Posterior vena cava (tissue), 2 donors: ENCODE measurements around the gene ADAMTS9. TPM values are rescaled to one million over a fixed set of nuclear protein-coding genes. Genes with fewer than 3 reads are reported as not detected.
"Not testable (repeated sequence)": the region's sequence is repeated elsewhere in the genome, so short reads cannot be mapped to it uniquely, and the experiment has no call there.

Experiments used
- DNase-seq: peaks from one replicate; pipeline ENCODE4 v3.0.0-alpha.2; 2020; ENCODE audit warnings: low spot score
- intact Hi-C, 2 donors: fragments of 100-400 bp; cut with DNase I; formaldehyde crosslinking; loops; one replicate each; pipeline versions ENCODE4 v1.14.1 to v1.14.2; 2022 to 2023
- total RNA-seq, 2 donors: library from RNA; stranded (reverse); fragmentation: NEBNext Ultra II Directional; extraction: Animal tissue kit (Norgen Biotek cat#: 25700); gene quantifications; one replicate each; pipeline ENCODE4 v1.2.1, GENCODE V29; 2021
- donor health status: DM: yes; HTN: yes; CAD: no.
- donor health status: DM: yes; HTN: yes; CAD: no.

Gene ADAMTS9
- total RNA-seq, 2 donors from 2014 or later = 82.8 to 105 TPM

DNA sequence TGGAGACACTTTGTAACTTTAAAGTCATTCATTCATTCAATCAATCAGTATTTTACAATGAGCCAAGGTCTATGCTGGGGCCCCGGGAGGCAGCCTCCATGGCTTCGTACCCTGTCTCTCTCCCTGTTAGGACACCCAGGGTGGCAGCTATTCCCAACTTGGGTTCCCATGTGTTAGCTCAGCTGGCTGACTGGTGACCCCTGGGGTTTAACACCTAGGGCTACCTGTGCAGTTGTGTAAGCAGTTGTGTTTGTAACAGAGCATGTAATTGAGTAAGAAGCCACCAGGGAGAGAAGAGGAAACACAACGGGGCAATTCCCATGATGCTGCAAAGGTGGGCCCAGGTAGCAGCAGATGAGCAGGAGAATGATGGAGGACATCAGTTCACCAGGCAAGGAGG is 132.4 kb downstream of the ADAMTS9 start:
- DNase-seq = no peak
- intact Hi-C loops = no loop called here

DNA sequence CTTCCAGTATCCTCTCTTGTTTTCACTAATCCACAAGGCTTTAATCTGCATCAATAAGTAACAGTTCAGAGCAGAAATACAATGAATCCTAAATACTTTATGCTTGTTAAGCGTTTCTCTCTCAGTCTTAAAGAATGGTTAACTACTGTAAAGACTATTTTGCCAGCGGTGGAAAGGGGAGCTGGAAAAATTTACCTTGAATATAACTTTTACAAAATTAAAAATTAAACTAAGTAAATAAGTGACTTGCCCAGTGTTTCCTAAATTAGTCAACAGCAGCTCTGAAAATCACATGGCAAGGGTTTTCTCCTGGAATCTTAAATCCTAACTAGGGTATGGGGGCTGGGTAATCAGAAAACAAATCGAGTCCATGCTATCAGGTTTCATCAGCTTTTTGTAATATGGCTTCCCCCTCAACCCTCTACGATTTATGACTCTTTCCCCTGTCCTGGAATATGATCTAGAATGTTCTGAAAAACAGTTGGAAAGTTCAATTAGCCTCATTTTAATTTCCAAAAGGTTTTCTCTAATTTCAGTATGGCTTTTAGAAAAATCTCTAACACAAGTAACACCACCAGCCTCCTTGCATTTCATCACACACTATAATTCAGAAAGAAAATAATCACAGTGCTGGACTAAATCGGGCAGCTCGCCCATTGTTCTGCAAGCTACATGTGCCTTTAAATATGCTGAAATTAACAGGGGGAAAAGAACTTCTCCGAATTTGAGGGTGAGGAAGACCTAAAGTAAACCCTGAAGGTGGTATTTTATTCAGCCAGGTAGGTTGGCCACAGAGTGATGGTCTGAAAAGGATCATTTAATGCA is 133.5 kb downstream of the ADAMTS9 start:
- intact Hi-C loops = no loop called here
- DNase-seq = no peak

DNA sequence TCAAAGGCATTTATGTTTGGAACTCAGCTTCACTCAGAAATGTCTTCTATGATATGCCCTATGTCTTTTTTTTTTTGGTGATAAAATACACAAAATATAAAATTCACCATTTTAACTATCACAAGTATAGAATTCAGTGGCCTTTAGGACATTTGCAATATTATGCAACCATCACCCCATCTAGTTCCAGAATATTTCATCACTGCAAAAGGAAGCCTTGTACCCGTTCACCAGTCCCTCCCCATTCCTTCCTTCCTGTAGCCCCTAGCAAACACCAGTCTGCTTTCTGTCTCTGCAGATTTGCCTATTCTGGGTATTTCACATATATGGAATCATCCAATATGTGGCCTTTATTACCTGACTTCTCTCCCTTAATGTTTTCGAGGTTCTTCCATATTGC is 134.8 kb downstream of the ADAMTS9 start:
- DNase-seq = no peak
- intact Hi-C loops = no loop called here

DNA sequence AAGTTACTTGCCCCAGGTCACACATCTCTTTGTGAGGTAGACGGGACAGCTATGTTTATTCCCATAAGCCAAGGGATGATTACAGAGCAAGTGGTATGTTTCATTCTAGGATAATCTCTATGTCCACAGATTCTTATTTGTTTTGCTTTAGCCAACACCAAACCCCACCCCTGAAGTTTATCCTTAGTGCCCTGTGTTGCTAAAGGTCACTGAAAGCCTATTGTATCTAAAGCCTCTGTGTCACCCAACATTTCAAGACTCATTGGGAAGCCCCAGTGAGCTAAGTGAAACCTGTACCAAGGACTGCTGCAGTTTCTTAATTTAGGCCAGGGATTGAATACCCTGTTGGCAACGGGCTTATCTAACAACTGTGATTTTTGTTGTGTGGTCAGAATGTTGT is 135.6 kb downstream of the ADAMTS9 start:
- no peak for DNase-seq
- intact Hi-C loops = no loop called here

DNA sequence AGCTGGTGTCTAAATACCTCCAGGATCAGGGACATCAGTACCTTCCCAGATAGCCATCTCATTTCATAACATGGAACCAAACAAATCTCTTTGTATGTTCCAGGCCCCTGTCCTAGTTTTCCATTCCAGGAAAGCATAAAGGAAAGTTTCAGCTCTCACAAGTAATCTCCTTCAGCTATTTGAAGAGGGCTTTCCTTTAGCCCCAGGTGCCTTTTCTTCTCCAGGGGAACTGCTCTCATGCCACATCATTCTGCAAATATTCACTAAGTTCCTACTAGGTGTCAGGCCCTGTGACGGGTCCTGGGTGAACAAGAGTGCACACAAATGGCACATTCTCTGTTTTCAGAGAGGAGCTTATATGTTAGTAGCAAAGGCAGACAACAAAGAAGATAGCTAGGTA is 136.1 kb downstream of the ADAMTS9 start:
- DNase-seq = no peak
- intact Hi-C loops = no loop called here

DNA sequence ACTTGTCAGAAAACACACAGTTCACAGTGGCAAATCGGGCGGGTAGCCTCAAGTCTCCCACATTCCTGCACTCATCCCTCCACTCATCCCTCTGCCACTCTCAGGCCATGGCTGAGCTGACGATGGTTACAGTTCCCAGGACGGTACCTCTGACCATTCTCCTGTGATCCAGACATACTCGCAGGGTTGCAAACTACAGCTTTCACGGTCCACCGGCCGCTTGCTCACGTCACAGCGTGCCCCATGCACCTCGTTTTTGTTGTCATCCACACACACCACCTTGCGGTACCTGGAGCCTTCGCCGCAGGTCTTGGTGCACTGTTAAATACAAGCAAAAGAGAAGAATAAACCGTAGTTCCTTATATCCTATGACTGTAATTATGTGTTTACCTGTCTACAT is 137.1 kb downstream of the ADAMTS9 start:
- intact Hi-C loops = no loop called here

DNA sequence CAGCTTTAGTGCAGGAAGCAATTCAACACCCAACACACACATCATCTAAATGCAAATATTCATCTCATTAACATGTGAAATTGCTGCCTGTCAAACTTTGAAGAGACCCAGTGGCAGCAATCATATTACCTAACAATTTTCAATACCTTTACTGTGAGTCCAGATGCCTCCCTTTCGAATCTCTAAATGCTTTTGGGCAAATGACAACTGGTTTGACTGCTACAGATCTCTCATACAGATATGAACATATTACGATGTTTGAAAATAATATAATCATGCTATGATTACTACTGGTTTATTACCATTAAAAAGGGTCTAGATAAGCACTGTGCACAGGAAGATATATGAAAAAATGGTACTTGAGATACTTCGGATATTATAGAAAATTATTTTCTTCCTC is 137.9 kb downstream of the ADAMTS9 start:
- no peak for DNase-seq
- intact Hi-C loops = no loop called here

More for the DNA sequence above, 137.1 kb downstream of the ADAMTS9 start:
- DNase-seq = no peak

DNA sequence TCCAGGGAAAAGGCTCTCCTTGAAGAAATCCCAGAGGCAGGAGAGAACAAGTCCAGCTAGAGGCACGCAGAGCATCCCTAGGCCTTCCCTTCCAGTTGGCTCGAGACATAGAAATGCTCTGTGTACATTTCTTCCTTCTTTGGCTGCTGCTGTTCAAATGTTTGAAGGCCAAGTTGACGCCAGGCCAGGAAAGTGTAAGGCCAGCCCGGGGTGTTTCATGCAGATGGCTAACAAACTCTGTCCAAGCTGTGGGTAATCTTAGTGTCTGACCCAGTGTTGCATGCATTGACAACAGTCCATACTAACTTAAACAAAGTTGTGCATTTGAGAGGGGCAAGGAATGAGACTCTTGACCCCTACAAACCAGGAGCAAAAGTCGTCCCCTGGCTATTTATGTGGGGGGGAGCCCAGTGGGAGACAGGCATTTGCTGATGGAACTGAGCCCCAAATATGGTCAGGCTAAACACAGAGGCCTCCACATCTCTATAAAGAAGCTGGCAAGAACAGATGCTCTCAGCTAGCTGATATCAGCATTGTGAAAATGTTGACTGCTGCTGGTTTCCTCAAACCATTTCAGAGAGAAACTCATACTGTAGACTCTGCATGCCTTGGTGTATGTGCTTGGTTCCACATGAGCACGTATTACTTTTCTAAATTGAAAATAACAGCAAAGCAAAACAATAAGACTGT is 139.5 kb downstream of the ADAMTS9 start:
- intact Hi-C loops = no loop called here
- no peak for DNase-seq

DNA sequence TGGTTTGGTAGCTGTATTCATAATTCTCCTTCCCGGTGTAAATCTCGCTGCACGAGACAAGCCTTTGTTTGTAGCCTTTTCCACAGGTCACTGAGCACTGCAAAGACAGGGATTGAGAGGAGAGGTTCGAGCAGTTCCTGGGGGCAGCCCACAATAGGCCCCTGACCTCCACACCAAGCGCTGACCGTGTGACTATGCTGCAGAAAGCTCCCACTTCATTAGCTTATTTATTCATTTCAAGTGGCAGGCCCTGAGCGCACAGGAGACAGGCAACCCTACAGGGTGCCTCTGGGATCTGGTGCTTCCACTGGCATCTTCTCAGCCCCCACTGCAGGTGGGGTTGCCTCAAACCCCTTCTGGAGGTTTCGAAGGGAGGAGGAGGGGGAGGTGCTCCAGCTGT is 140.9 kb downstream of the ADAMTS9 start:
- DNase-seq = no peak
- intact Hi-C loops = no loop called here

DNA sequence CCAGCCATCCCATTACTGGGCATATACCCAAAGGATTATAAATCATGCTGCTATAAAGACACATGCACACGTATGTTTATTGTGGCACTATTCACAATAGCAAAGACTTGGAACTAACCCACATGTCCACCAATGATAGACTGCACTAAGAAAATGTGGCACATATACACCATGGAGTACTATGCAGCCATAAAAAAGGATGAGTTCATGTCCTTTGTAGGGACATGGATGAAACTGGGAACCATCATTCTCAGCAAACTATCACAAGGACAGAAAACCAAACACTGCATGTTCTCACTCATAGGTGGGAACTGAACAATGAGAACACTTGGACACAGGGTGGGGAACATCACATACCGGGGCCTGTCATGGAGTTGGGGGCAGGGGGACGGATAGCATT is 142.6 kb downstream of the ADAMTS9 start:
- DNase-seq, intact Hi-C loops: not testable (repeated sequence)

DNA sequence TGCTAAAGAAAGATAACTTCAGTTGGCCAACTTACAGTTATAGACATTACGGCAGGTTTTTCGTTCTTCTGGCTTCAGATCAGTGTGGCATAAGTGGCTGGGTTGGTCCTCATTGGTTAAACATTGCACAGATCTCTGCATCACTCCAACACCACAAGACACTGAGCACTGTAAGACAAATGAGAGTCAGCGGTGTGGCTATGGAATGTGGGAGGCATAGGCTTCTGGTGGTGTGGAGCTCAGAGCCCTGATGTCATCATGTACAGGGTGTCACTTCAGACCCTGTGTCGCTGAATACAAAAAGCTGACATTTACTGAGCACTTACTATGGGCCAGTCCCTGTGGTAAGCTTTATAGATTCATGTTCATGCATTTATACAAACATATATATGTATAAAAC is 146.0 kb downstream of the ADAMTS9 start:
- intact Hi-C loops = no loop called here
- DNase-seq = no peak

DNA sequence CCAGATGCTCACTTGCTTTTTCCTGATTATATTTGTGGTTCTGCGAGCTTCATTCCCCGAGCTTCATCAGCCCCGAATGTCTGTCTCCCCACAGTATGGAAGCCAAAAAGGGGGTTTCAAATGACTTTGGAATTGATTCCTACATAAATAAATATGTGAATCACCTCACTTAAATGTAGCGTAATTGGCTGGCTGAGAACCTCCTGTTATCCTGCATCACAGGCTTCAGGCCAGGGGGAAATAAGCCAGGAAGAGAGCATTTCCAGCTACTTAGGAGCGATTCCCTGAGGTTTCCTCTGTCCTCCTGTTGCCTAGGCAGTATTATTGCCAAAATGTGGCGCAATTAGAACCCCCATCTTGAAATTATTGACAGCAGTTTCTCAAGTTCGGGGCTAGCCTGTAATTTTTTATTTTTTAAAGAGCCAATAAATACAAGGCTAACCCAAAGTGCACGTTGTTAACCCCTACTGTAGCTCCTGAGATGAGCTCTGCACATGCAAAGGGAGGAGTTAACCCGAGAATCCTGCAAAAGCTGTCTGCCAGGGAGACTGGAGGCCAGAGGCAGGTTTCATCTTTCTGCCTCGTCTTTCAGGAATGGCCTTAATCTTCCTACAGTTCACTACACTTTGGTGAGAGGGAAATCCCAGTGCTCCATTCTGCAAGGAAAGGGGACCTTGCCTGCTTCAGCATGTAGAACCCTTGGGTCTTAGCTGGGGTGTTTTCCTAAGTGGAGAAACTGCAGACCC is 148.2 kb downstream of the ADAMTS9 start:
- intact Hi-C loops = loop anchor here in 1 of 2 donors (10.0 kb wide), 1 partner anchor 145 kb away; the partner anchor contains the start of gene ADAMTS9
- DNase-seq = no peak

DNA sequence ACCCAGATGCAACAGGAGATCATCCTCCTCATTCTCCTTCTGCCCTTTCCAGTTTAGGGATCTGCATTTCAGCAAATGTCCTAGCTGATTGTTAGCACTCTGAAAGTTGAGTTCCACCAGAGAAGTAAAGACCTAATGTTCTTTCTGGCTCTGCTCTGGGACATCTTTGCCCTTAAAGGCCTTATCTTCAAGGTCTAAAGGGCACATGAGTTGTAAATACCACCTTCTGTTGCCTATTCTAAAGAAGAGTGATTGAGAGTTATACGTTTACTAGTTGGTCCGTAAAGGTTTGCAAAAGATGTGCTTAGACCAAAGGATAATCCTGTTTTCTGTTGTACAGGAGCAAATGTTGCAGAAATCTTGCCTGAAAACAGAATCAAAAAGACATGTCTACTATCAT is 151.6 kb downstream of the ADAMTS9 start:
- intact Hi-C loops = loop anchor here in 1 of 2 donors (10.0 kb wide), 1 partner anchor 149 kb away; the partner anchor contains the start of gene ADAMTS9

DNA sequence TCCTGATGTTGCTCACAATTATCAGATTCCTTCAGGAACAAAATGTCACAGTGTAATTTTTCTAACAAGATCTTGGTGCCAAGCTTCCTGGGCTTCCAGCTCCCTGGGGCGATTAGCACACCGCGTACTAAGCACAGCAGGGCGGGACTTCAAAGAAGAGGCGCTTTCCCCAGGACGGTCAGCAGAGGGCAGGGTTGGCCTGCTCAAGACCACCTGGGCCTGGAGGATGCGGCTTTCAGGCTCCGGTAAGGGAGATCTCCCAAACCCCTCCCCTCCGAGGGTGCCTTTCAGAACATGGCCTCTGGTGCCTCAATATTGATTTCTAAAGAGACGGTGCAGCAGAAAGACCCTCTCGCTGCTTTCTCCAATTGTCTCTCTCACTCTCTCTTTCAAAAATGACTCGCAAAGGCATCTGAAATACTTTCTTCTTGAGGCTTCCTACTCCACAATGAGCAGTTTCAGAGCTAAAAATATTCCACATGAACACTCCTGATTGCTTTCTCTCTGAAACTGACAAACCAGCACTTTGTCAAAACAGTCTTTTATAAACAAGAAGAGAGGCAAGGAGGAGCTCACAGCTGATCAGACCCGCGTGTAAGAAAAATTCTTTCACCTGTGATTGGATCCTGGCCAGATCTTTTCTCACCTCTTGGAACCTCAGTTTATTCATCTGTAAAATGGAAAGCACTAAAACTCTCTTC is 154.0 kb downstream of the ADAMTS9 start:
- intact Hi-C loops = loop anchor here (2.0 to 10.0 kb wide), 3 partner anchors 151 to 715 kb away; partner anchors contain the start of gene ADAMTS9 (in 1 of the 2)

More for the DNA sequence above, 151.6 kb downstream of the ADAMTS9 start:
- no peak for DNase-seq

DNA sequence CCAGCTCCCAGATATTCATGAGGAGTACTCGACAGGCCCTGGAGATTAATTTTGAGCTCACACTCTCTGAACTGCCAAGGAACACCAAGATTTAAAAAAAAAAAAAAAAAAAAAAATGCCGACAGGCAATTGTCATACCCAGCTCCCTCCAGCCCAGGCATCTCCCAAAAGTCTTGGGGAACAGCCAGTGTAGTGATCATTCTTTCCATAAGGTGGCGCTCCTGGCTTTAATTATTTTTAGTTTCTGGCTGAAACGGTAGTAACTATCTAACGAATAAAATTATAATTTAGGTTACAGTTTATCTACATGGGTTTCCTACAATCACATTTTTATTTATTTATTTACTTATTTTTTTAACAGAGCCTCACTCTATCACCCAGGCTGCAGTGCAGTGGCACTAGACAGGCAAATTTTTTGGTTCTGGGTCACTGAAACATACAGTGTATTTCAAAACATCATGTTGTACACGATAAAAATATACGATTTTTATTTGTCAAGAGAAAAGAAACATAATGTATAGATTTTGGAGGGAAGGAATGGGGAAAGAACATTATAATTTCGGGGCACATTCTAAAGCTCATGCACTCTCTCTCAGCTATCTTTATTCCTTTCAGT is 157.3 kb downstream of the ADAMTS9 start:
- intact Hi-C loops = loop anchor here in 1 of 2 donors (5.0 to 10.0 kb wide), 2 partner anchors 154 to 717 kb away; partner anchors contain the start of gene ADAMTS9

More for the DNA sequence above, 154.0 kb downstream of the ADAMTS9 start:
- peak; percentile 94 for DNase-seq

DNA sequence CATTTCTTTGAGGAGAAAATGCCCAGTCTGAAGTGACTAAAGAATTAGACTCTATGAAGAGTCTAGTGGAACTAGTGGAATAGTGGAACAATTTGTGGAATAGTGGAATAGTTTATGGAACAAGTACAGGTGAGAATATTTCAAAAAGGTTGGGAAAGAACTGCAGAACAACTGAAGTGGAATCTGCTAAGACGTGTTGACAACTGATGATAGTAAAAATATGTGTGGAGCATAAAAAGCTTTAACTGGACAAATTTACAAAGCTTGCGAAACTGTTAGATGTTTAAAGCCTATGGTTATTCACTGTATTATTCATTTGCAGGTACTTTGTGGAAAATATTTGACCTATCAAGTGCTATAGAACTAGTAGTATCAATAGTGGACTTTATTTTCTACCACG is 164.5 kb downstream of the ADAMTS9 start:
- no peak for DNase-seq
- intact Hi-C loops = no loop called here

More for the DNA sequence above, 157.3 kb downstream of the ADAMTS9 start:
- DNase-seq = no peak

DNA sequence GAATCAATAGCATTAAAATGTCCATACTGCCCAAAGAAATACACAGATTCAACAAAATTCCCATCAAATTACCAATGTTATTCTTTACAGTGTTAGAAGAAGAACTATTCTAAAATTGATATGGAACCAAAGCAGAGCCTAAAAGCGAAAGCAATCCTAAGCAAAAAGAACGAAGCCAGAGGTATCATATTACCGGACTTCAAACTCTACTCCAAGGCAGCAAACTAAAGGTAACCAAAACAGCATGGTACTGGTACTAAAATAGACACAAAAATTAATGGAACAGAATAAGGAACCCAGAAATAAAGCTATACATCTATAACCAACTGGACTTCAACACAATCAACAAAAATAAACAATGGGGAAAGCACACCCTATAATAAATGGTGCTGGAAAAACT is 167.5 kb downstream of the ADAMTS9 start:
- intact Hi-C loops = no loop called here

DNA sequence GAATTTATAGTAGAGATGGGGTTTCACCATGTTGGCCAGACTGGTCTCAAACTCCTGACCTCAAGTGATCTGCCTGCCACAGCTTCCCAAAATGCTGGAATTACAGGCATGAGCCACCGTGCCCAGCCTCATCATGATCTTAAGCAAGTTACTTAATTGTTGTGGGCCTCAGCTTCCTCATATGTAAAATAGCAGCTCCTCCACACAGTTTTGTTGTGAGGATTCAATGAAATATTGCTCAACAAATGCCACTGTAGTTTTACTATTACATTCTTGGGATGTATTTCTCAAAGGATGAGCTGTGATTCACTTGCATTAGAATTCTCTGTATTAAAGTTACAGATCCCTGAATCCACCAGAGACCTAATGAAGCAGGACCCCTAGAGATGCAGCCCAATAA is 168.8 kb downstream of the ADAMTS9 start:
- DNase-seq = no peak
- intact Hi-C loops = no loop called here

More for the DNA sequence above, 167.5 kb downstream of the ADAMTS9 start:
- DNase-seq = no peak

DNA sequence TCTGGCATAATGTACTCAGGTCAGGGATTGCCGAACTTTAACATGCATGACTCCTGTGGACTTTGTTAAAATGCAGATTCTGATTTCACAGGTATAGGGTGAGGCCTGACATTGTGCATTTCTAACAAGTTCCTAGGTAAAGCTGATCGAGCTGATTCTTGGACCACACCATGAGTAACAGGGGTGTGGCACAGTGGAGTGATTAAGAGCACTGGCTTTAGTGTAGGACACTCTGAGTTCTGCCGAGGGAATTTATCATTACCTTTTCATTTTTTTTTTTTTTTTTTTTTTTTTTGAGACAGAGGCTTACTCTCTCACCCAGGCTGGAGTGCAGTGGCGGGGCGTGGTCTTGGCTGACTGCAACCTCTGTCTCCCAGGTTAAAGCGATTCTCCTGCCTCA is 169.3 kb downstream of the ADAMTS9 start:
- intact Hi-C loops = no loop called here
- DNase-seq = no peak
